Activated CD4-positive, alpha-beta T cell treated with anti-CD3 and anti-CD28 coated beads for 1 hour (primary cell): ENCODE measurements around the gene SYTL2.
"Not testable (repeated sequence)": the region's sequence is repeated elsewhere in the genome, so short reads cannot be mapped to it uniquely, and the experiment has no call there.

Experiments used
- DNase-seq: peaks from one replicate; pipeline ENCODE4 v3.0.0-alpha.2; 2020

Gene SYTL2

GRCh38 chr11:85795712-85796487 lies 15.0 kb downstream of the SYTL2 start:
- DNase-seq = no peak

GRCh38 chr11:85791409-85791990 lies 19.4 kb downstream of the SYTL2 start:
- DNase-seq = no peak

- no peak for DNase-seq
These were observed 22.9 kb downstream of the SYTL2 start for GRCh38 chr11:85787809-85788760.

GRCh38 chr11:85787168-85787567 lies 23.8 kb downstream of the SYTL2 start:
- no peak for DNase-seq

GRCh38 chr11:85784480-85785265 lies 26.3 kb downstream of the SYTL2 start:
- DNase-seq = no peak

GRCh38 chr11:85783758-85784157 lies 27.2 kb downstream of the SYTL2 start:
- DNase-seq = no peak

GRCh38 chr11:85780780-85781517 lies 30.0 kb downstream of the SYTL2 start:
- not testable (repeated sequence) for DNase-seq

- no peak for DNase-seq
These were observed 30.8 kb downstream of the SYTL2 start for GRCh38 chr11:85779956-85780640.

GRCh38 chr11:85777603-85777972 lies 33.4 kb downstream of the SYTL2 start:
- not testable (repeated sequence) for DNase-seq

- DNase-seq = no peak
These were observed 33.9 kb downstream of the SYTL2 start for GRCh38 chr11:85776951-85777602.

- no peak for DNase-seq
These were observed 36.5 kb downstream of the SYTL2 start for GRCh38 chr11:85774256-85775101.

- DNase-seq = no peak
These were observed 38.2 kb downstream of the SYTL2 start for GRCh38 chr11:85772695-85773094.

GRCh38 chr11:85771568-85771967 lies 39.4 kb downstream of the SYTL2 start:
- no peak for DNase-seq

GRCh38 chr11:85769771-85770170 lies 41.2 kb downstream of the SYTL2 start:
- no peak for DNase-seq

- no peak for DNase-seq
These were observed 42.3 kb downstream of the SYTL2 start for GRCh38 chr11:85768473-85769146.

GRCh38 chr11:85767246-85767945 lies 43.5 kb downstream of the SYTL2 start:
- DNase-seq = no peak

GRCh38 chr11:85766721-85767161 lies 44.2 kb downstream of the SYTL2 start:
- DNase-seq = no peak

- DNase-seq = no peak
These were observed 46.1 kb downstream of the SYTL2 start for GRCh38 chr11:85764796-85765195.
